SK-N-SH treated with all-trans-retinoic acid at 6 μM for 48 hours (cell line): ENCODE data around the gene GDAP1L1.

ENCODE experiments used
- ATAC-seq: fragments of 200-7000 bp; cut with Tn5 transposase; 3 replicates; pipeline ENCODE4 v1.9.1; 2020; ENCODE audit warnings: mild to moderate bottlenecking, moderate library complexity
- ARNTL ChIP-seq: fragments of 450-650 bp; formaldehyde crosslinking; IDR thresholded peaks from 2 replicates; pipeline ENCODE4 v1.5.0; 2020; ENCODE audit warnings: low read depth, mild to moderate bottlenecking, moderate library complexity, borderline replicate concordance
- CSDC2 ChIP-seq: fragments of 250-450 bp; sonication (Bioruptor Pico); IDR thresholded peaks from 2 replicates; pipeline ENCODE4 v1.5.0; 2020; ENCODE audit warnings: mild to moderate bottlenecking, moderate library complexity
- ESRRG ChIP-seq: fragments of 250-450 bp; sonication (Bioruptor Pico); IDR thresholded peaks from 2 replicates; pipeline ENCODE4 v1.6.1; 2021; ENCODE audit warnings: mild to moderate bottlenecking
- GLIS3 ChIP-seq: fragments of 250-450 bp; sonication (Bioruptor Pico); IDR thresholded peaks from 2 replicates; pipeline ENCODE4 v1.5.0; 2020; ENCODE audit warnings: mild to moderate bottlenecking, moderate library complexity
- ISL1 ChIP-seq: fragments of 250-450 bp; sonication (Bioruptor Pico); IDR thresholded peaks from 2 replicates; pipeline ENCODE4 v2.1.2; 2022; ENCODE audit warnings: mild to moderate bottlenecking, moderate library complexity
- OSR1 ChIP-seq: fragments of 250-450 bp; sonication (Bioruptor Pico); IDR thresholded peaks from 2 replicates; pipeline ENCODE4 v1.8.0; 2022; ENCODE audit warnings: moderate library complexity, mild to moderate bottlenecking, inconsistent platforms
- PPARA ChIP-seq: fragments of 250-450 bp; sonication (Bioruptor Pico); IDR thresholded peaks from 2 replicates; pipeline ENCODE4 v1.5.0; 2020; ENCODE audit warnings: mild to moderate bottlenecking, borderline replicate concordance
- SNAI2 ChIP-seq: fragments of 250-450 bp; sonication (Bioruptor Pico); IDR thresholded peaks from 2 replicates; pipeline ENCODE4 v1.5.0; 2020; ENCODE audit warnings: mild to moderate bottlenecking, moderate library complexity
- TCF4 ChIP-seq: fragments of 250-450 bp; sonication (Bioruptor Pico); IDR thresholded peaks from 2 replicates; pipeline ENCODE4 v1.8.0; 2021; ENCODE audit warnings: mild to moderate bottlenecking, moderate library complexity, borderline replicate concordance
- ZC3H10 ChIP-seq: fragments of 250-450 bp; sonication (Bioruptor Pico); IDR thresholded peaks from 2 replicates; pipeline ENCODE4 v1.5.1; 2021; ENCODE audit warnings: mild to moderate bottlenecking, moderate library complexity
- ZFP3 ChIP-seq: fragments of 250-450 bp; sonication (Bioruptor Pico); IDR thresholded peaks from 2 replicates; pipeline ENCODE4 v1.5.0; 2020; ENCODE audit warnings: mild to moderate bottlenecking, moderate library complexity
- ZFP30 ChIP-seq: fragments of 450-650 bp; formaldehyde crosslinking; IDR thresholded peaks from 2 replicates; pipeline ENCODE4 v1.5.0; 2022; ENCODE audit warnings: mild to moderate bottlenecking, moderate library complexity
- ZNF565 ChIP-seq: fragments of 450-650 bp; formaldehyde crosslinking; conservative IDR thresholded peaks from 2 replicates; pipeline ENCODE4 v1.5.0; 2020; ENCODE audit warnings: low read depth, mild to moderate bottlenecking, moderate library complexity
- ZNF8 ChIP-seq: fragments of 450-650 bp; formaldehyde crosslinking; IDR thresholded peaks from 2 replicates; pipeline ENCODE4 v1.5.0; 2020; ENCODE audit warnings: mild to moderate bottlenecking, moderate library complexity
- TF ChIP-seq, protein P1 (sequence below): fragments of 250-450 bp; sonication (Bioruptor Pico); IDR thresholded peaks from 2 replicates; pipeline ENCODE4 v1.8.0; 2020; ENCODE audit warnings: mild to moderate bottlenecking, moderate library complexity, borderline replicate concordance
- TF ChIP-seq, protein P2 (sequence below): fragments of 250-450 bp; sonication (Bioruptor Pico); IDR thresholded peaks from 2 replicates; pipeline ENCODE4 v1.5.0; 2020; ENCODE audit warnings: mild to moderate bottlenecking, moderate library complexity
- TF ChIP-seq, protein P3 (sequence below): fragments of 250-450 bp; sonication (Bioruptor Pico); IDR thresholded peaks from 2 replicates; pipeline ENCODE4 v1.8.0; 2021; ENCODE audit warnings: low read depth, mild to moderate bottlenecking, moderate library complexity, borderline replicate concordance
- TF ChIP-seq, protein P4 (sequence below): fragments of 250-450 bp; sonication (Bioruptor Pico); IDR thresholded peaks from 2 replicates; pipeline ENCODE4 v1.5.1; 2021; ENCODE audit warnings: mild to moderate bottlenecking, moderate library complexity

The GDAP1L1 gene

DNA sequence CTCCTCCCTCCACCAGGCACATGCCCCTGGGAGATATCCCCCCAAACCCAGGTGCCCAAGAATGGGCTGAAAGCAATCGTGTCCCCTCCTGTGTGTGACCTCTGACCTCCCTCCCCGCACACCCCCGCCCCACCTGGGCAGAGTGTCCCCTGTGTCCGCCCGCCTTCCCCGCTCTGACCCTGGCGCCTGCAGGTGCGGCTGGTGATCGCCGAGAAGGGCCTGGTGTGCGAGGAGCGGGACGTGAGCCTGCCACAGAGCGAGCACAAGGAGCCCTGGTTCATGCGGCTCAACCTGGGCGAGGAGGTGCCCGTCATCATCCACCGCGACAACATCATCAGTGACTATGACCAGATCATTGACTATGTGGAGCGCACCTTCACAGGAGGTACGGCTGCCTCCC lies 9.9 kb downstream of the GDAP1L1 start (continued):
- TF ChIP-seq, protein P1, sequence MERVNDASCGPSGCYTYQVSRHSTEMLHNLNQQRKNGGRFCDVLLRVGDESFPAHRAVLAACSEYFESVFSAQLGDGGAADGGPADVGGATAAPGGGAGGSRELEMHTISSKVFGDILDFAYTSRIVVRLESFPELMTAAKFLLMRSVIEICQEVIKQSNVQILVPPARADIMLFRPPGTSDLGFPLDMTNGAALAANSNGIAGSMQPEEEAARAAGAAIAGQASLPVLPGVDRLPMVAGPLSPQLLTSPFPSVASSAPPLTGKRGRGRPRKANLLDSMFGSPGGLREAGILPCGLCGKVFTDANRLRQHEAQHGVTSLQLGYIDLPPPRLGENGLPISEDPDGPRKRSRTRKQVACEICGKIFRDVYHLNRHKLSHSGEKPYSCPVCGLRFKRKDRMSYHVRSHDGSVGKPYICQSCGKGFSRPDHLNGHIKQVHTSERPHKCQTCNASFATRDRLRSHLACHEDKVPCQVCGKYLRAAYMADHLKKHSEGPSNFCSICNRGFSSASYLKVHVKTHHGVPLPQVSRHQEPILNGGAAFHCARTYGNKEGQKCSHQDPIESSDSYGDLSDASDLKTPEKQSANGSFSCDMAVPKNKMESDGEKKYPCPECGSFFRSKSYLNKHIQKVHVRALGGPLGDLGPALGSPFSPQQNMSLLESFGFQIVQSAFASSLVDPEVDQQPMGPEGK (CRISPR knock-in tag), result no peak
- TF ChIP-seq ZNF565, result no peak
- no peak for TF ChIP-seq ARNTL

DNA sequence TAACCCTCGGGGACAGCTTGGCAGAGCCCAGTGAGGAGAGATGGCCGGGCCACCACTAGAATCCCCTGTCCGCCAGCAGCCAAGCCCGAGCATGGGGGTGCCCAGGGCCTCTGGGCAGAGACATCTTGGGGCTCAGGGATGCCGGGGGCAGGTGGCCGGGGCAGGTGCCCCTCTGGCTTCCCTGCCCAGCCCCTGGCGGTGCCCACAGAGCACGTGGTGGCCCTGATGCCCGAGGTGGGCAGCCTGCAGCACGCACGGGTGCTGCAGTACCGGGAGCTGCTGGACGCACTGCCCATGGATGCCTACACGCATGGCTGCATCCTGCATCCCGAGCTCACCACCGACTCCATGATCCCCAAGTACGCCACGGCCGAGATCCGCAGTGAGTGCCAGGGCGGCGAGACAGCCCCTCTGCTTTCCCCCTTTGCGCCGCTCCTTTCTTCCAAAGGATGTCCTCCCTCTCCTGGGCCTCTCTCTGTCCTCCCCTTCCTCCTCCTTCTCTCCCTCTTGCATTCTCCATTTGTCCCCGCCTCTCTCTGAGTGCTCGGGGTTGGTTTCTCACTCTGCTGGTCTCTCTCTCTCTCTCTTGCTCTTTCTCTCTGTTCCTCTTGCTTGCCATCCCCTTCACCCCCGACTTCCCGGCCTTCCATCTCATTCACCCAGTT lies 11.2 kb downstream of the GDAP1L1 start:
- TF ChIP-seq ZNF8 (CRISPR knock-in tag) (no peak), TCF4 (CRISPR knock-in tag) (no peak), SNAI2 (no peak), ISL1 (no peak), ZNF565 (no peak)
- TF ChIP-seq, protein P2, sequence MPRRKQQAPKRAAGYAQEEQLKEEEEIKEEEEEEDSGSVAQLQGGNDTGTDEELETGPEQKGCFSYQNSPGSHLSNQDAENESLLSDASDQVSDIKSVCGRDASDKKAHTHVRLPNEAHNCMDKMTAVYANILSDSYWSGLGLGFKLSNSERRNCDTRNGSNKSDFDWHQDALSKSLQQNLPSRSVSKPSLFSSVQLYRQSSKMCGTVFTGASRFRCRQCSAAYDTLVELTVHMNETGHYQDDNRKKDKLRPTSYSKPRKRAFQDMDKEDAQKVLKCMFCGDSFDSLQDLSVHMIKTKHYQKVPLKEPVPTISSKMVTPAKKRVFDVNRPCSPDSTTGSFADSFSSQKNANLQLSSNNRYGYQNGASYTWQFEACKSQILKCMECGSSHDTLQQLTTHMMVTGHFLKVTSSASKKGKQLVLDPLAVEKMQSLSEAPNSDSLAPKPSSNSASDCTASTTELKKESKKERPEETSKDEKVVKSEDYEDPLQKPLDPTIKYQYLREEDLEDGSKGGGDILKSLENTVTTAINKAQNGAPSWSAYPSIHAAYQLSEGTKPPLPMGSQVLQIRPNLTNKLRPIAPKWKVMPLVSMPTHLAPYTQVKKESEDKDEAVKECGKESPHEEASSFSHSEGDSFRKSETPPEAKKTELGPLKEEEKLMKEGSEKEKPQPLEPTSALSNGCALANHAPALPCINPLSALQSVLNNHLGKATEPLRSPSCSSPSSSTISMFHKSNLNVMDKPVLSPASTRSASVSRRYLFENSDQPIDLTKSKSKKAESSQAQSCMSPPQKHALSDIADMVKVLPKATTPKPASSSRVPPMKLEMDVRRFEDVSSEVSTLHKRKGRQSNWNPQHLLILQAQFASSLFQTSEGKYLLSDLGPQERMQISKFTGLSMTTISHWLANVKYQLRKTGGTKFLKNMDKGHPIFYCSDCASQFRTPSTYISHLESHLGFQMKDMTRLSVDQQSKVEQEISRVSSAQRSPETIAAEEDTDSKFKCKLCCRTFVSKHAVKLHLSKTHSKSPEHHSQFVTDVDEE (CRISPR knock-in tag), result no peak
- ATAC-seq, result no peak

DNA sequence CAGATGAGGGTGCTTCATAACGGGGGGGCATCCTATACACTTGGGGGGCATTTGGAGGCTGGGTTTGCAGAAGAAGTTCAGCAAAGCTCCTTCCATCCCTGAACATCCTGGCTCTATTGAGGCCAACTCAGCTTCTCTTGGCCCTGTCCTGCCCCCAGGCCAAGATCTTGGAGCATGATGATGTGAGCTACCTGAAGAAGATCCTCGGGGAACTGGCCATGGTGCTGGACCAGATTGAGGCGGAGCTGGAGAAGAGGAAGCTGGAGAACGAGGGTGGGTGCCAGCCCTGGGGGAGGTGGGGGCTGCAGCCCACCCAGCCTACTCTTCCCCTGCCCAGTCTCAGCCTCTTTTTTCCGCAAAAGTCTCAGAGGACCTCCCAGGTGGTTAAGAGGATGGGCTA lies 17.2 kb downstream of the GDAP1L1 start:
- TF ChIP-seq, protein P3, sequence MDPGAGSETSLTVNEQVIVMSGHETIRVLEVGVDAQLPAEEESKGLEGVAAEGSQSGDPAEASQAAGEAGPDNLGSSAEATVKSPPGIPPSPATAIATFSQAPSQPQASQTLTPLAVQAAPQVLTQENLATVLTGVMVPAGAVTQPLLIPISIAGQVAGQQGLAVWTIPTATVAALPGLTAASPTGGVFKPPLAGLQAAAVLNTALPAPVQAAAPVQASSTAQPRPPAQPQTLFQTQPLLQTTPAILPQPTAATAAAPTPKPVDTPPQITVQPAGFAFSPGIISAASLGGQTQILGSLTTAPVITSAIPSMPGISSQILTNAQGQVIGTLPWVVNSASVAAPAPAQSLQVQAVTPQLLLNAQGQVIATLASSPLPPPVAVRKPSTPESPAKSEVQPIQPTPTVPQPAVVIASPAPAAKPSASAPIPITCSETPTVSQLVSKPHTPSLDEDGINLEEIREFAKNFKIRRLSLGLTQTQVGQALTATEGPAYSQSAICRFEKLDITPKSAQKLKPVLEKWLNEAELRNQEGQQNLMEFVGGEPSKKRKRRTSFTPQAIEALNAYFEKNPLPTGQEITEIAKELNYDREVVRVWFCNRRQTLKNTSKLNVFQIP (CRISPR knock-in tag), result no peak
- no peak for TF ChIP-seq ZC3H10 (CRISPR knock-in tag)
- TF ChIP-seq ZNF565, result no peak
- TF ChIP-seq, protein P4, sequence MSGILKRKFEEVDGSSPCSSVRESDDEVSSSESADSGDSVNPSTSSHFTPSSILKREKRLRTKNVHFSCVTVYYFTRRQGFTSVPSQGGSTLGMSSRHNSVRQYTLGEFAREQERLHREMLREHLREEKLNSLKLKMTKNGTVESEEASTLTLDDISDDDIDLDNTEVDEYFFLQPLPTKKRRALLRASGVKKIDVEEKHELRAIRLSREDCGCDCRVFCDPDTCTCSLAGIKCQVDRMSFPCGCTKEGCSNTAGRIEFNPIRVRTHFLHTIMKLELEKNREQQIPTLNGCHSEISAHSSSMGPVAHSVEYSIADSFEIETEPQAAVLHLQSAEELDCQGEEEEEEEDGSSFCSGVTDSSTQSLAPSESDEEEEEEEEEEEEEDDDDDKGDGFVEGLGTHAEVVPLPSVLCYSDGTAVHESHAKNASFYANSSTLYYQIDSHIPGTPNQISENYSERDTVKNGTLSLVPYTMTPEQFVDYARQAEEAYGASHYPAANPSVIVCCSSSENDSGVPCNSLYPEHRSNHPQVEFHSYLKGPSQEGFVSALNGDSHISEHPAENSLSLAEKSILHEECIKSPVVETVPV, result no peak
- TF ChIP-seq ISL1, result no peak
- TF ChIP-seq, protein P2 (CRISPR knock-in tag), result no peak
- TF ChIP-seq OSR1 (CRISPR knock-in tag), result no peak
- no peak for TF ChIP-seq CSDC2 (CRISPR knock-in tag)
- no peak for TF ChIP-seq ZNF8 (CRISPR knock-in tag)
- TF ChIP-seq GLIS3 (CRISPR knock-in tag), result no peak
- no peak for TF ChIP-seq ESRRG (CRISPR knock-in tag)
- TF ChIP-seq, protein P1 (CRISPR knock-in tag), result no peak
- no peak for TF ChIP-seq ZFP30 (CRISPR knock-in tag)
- no peak for TF ChIP-seq PPARA (CRISPR knock-in tag)
- TF ChIP-seq ZFP3, result no peak
- ATAC-seq, result no peak
